ENCODE results near the gene THAP10.

- TF ChIP-seq CTCF (IDR thresholded peaks at IDR 0.05): no peak
- TF ChIP-seq POLR2A (IDR thresholded peaks at IDR 0.05): no peak
These were observed 32.2 kb downstream of the THAP10 start for GRCh38 chr15:70859998-70860397.
